Endometrial microvascular endothelial cells (primary cell): ENCODE data around the gene MFRP. TPM values are rescaled to one million over a fixed set of nuclear protein-coding genes. Genes with fewer than 3 reads are reported as not detected.

ENCODE experiments used
- in situ Hi-C: cut with HindIII; loops from 2 replicates; pipeline ENCODE4 v1.10.0; 2017; ENCODE audit warnings: low sequenced_read_pairs, low pct_unique_long_range_greater_than_20kb; ENCODE audit errors: inconsistent ontology term
- total RNA-seq: library from RNA; depleted of rRNA; stranded (reverse); fragments of >200 nt; gene quantifications from one replicate; pipeline ENCODE4 v1.2.3, GENCODE V29; 2015; ENCODE audit errors: inconsistent ontology term

The MFRP gene
- total RNA-seq, 1 donor from 2014 or later, result not detected

- in situ Hi-C loops, result no loop called here
Observed at GRCh38 chr11:119361941-119362725, 15.6 kb upstream of the MFRP start.

- in situ Hi-C loops, result no loop called here
Observed at GRCh38 chr11:119361056-119361787, 14.7 kb upstream of the MFRP start.

GRCh38 chr11:119359365-119360214 lies 13.1 kb upstream of the MFRP start:
- in situ Hi-C loops, result no loop called here

- in situ Hi-C loops, result no loop called here
Observed at GRCh38 chr11:119357074-119357473, 10.6 kb upstream of the MFRP start.

GRCh38 chr11:119356349-119357031 lies 10.0 kb upstream of the MFRP start:
- in situ Hi-C loops, result no loop called here

- in situ Hi-C loops, result no loop called here
Observed at GRCh38 chr11:119355091-119355843, 8.8 kb upstream of the MFRP start.

GRCh38 chr11:119352857-119353260 lies 6.4 kb upstream of the MFRP start:
- in situ Hi-C loops, result no loop called here

- in situ Hi-C loops, result no loop called here
Observed at GRCh38 chr11:119351232-119351631, 4.7 kb upstream of the MFRP start.

- in situ Hi-C loops, result no loop called here
Observed at GRCh38 chr11:119350302-119350701, 3.8 kb upstream of the MFRP start.

GRCh38 chr11:119347940-119348605 lies 1.6 kb upstream of the MFRP start:
- in situ Hi-C loops, result no loop called here

- in situ Hi-C loops, result no loop called here
Observed at GRCh38 chr11:119347242-119347641, 737 bp upstream of the MFRP start.

GRCh38 chr11:119345685-119346084 lies 820 bp downstream of the MFRP start:
- in situ Hi-C loops, result no loop called here

- in situ Hi-C loops, result no loop called here
Observed at GRCh38 chr11:119344291-119345010, 2.1 kb downstream of the MFRP start.

GRCh38 chr11:119343726-119344125 lies 2.8 kb downstream of the MFRP start:
- in situ Hi-C loops, result no loop called here

- in situ Hi-C loops, result no loop called here
Observed at GRCh38 chr11:119342362-119343130, 4.0 kb downstream of the MFRP start.

- in situ Hi-C loops, result no loop called here
Observed at GRCh38 chr11:119342023-119342300, 4.5 kb downstream of the MFRP start.
